Measurements from ENCODE around the gene MLLT10. TPM values are rescaled to one million over a fixed set of nuclear protein-coding genes. Genes with fewer than 3 reads are reported as not detected.

The MLLT10 gene
- total and polyA plus RNA-seq, 9 of the 15 experiments (the other 6 are each of a cell fraction or from before 2014, with no cell fraction given), result 18.8 to 81.4 (median 64.2) TPM

DNA sequence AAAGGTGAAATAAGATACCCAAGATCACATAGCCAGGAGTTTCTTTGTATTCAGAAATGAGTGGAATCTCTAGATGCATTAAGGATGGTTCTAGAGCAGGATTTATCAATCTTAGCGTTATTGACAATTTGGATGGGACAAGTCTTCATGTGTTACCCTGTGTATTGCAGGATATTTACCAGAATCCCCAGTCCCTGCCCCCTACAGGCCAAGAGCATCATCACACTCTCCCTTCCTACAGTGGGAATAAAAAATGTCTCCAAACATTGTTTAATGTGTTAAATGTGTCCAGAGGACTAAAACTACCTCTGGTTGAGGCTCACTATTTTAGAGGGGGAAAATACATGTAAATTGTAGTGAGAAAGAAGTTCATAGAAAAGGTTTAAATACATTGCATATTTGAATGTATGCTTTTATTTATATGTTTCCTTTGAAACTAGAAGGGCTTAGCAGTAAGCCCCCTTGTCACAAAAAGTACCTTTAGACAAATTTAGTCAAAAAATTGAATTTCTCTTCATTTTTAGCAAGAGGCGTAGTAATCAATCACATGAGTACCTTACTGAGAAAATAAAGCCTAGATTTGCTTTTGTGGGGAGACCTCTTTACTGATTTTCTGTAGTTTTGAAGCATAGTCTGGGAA, 141.2 kb downstream of the MLLT10 start (continued):
- TF ChIP-seq RBM25 (IDR thresholded peaks at IDR 0.05; ENCODE audit: low read depth, low read length, severe bottlenecking), result peak; percentile 19
- TF ChIP-seq XRCC3 (IDR thresholded peaks at IDR 0.05), result no peak
- peak in 1 of 2 experiments; percentile 39; a peak in 2 of 4 replicates for TF ChIP-seq RAD21 (CRISPR knock-in tag; conservative IDR thresholded peaks at IDR 0.05 in 1 of 2, IDR thresholded peaks at IDR 0.05 in 1 of 2)

GRCh38 chr10:21677551-21677950, 143.5 kb downstream of the MLLT10 start:
- no peak overlapping the region for H3K4me2 ChIP-seq (ENCODE audit: insufficient read depth, low read length)
- no peaks in the 10 kb centered on the region for H3K27me3 ChIP-seq (ENCODE audit: control insufficient read depth in 2 of 2, insufficient read depth in 2 of 2, low read length in 2 of 2)
- peaks cover 28% of the 10 kb centered on the region for H3K79me2 ChIP-seq (ENCODE audit: control insufficient read depth, insufficient read depth, low read length)
- TF ChIP-seq ATF3 (IDR thresholded peaks at IDR 0.05) (peak; percentile 63), ATF3 (CRISPR knock-in tag; conservative IDR thresholded peaks at IDR 0.05) (no peak), CHCHD3 (CRISPR knock-in tag; IDR thresholded peaks at IDR 0.05) (no peak), CEBPG (CRISPR knock-in tag; IDR thresholded peaks at IDR 0.05) (no peak), CEBPG (tag; conservative IDR thresholded peaks at IDR 0.05 in 1 of 2, IDR thresholded peaks at IDR 0.05 in 1 of 2) (0 out of 4 replicates have a peak, but pooled peaks of 1 of the 2 experiments have one; percentile 17)
- WGBS (ENCODE audit: insufficient coverage, low coverage, missing lambda C conversion rate), result 94% methylated on average over 3 of the region's 3 CpGs
- POLR2A ChIA-PET, result no interaction called here
- in situ Hi-C loops (cut with MboI), result no loop called here
- H3K9me1 ChIP-seq (ENCODE audit: control insufficient read depth, insufficient read depth, low read length), result no peaks in the 10 kb centered on the region
- intact Hi-C loops (cut with micrococcal nuclease), result no loop called here
- H2AFZ ChIP-seq (ENCODE audit: low read depth, low read length), result no peak overlapping the region
- H3K4me1 ChIP-seq (replicated peaks in 1 of 2; ENCODE audit: control insufficient read depth in 2 of 2, insufficient read depth in 2 of 2, low read length in 2 of 2), result no peaks in the 10 kb centered on the region
- DNase-seq (ENCODE audit: extremely low read depth in 1 of 4, low spot score in 3 of 4), result no peak
- CTCF ChIA-PET (ENCODE audit: low intra/inter-chr PET ratio), result no interaction called here
- H3K36me3 ChIP-seq (ENCODE audit: control insufficient read depth, insufficient read depth, low read length), result peaks cover 52% of the 10 kb centered on the region
- BruUV-seq (replicated peaks), result no TSS peak
- ATAC-seq, result no peak
- FAIRE-seq, result no peak
- no peak overlapping the region for H3K27ac ChIP-seq (ENCODE audit: extremely low read depth, low read depth, low read length)
- H3K9ac ChIP-seq (ENCODE audit: insufficient read depth in 1 of 2, low read depth in 2 of 2, low read length in 2 of 2), result no peak overlapping the region
- H3K9me3 ChIP-seq (replicated peaks; ENCODE audit: control insufficient read depth, insufficient read depth, low read depth, low read length), result no peaks in the 10 kb centered on the region
- H3K4me3 ChIP-seq, result no peak overlapping the region
- peaks cover 5% of the 10 kb centered on the region; the same call in 1 of the 2 replicates for H4K20me1 ChIP-seq (replicated peaks; ENCODE audit: control insufficient read depth, insufficient read depth, low read length)
